ENCODE measurements around the gene E2F7.
A peak's percentile ranks its signal among the peaks of the same experiment; 100 is the strongest.

Gene E2F7

DNA sequence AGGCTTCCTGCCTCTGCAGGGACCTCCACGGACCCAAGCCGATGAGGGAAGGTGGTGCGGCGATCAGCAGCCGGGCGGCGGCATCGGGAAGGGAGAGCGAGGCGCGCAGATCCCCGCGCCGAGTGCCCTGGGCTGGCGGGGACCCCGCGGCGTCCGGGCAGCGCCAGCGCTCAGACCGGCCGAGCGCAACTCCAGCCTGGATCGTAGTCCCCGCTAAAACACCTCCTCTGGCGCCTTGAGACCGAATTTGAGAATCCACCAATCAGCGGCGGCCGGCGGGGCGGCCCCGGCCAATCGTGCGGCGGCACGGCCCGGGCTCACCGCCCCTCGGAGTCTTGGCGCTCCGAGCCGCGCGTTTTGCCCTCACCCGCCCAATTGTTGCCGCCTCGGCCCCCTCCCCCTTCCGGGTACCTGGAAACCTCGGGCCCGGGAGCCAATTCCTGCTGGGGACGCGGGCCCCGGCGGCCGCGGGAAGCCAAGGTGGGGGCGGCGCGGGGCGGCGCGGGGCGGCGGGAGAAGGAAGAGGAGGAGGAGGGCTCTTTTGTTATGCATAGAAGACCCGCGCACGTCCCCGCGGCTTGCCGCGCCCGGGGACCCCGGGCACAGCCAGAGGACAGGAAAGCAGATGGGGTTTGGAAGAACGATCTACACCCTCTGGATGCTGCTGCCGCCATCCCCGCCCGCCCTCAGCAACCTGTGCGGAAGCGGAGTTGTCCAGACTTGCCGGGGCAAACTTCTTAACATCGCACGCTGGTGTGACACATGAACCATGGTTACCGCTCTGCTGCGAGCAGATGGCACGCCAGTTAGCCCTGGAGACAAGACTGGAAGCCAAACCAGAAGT is at the start of gene E2F7:
Gene E2F7, minus strand, starts transcription at position 209 of the 844 bp plus-strand sequence. CDS start 934 bp downstream, outside the sequence.
- no peak for TF ChIP-seq CTCF (conservative IDR thresholded peaks at IDR 0.05; ENCODE audit: low read depth, low read length)
- H3K4me3 ChIP-seq (ENCODE audit: low read length) = peak within 1 kb of the TSS; percentile 80
- DNase-seq (ENCODE audit: low read depth) = peak; percentile 67

- no peak overlapping the region for H3K4me3 ChIP-seq (ENCODE audit: low read length)
- no peak for TF ChIP-seq CTCF (conservative IDR thresholded peaks at IDR 0.05; ENCODE audit: low read depth, low read length)
- no peak for DNase-seq (ENCODE audit: low read depth)
These were observed 48.6 kb upstream of the E2F7 start for GRCh38 chr12:77113971-77114370.

DNA sequence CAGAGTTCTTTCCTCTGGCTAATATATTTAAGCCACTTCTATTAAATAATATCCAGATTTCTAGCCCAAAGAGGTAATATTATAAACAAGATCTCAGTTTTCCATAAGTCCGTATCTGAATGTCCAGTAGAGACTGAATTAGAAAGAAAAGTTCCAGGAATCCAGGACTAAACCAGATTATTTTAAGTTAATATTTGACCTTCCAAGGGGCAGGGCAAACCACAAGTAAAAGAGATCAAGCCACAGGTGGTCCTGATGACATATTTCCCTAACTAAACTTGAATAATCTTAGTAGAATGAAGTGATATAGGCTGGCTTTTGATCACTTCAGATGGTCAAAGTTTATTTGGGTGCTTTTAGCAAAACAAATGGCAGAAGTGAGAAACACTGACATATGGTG is 43.3 kb upstream of the E2F7 start:
- no peak for TF ChIP-seq CTCF (conservative IDR thresholded peaks at IDR 0.05; ENCODE audit: low read depth, low read length)

DNA sequence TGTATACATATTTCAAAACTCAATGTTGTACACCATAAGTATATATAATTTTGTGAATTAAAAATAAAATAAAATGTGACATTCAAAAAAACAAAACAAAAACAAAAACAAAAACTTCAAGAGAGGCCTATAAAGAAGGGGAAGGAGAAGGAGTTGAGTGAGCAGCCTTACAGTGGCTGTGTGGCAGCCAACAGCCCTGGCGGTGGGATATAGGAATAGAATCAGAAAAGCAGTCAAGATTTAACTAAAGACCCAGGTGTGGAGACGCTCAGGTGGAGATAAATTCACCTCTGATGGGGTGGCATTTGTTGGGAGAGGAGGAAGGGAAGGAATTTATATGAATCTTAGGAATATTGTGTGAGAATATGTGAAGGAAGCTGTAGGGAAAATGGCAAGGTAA is 41.8 kb upstream of the E2F7 start:
- no peak for TF ChIP-seq CTCF (conservative IDR thresholded peaks at IDR 0.05; ENCODE audit: low read depth, low read length)
- H3K4me3 ChIP-seq (ENCODE audit: low read length) = no peak overlapping the region
- DNase-seq (ENCODE audit: low read depth) = no peak

More for the DNA sequence above, 43.3 kb upstream of the E2F7 start:
- H3K4me3 ChIP-seq (ENCODE audit: low read length) = no peak overlapping the region
- no peak for DNase-seq (ENCODE audit: low read depth)

- TF ChIP-seq CTCF (conservative IDR thresholded peaks at IDR 0.05; ENCODE audit: low read depth, low read length) = no peak
- no peak overlapping the region for H3K4me3 ChIP-seq (ENCODE audit: low read length)
- DNase-seq (ENCODE audit: low read depth) = no peak
These were observed 39.4 kb upstream of the E2F7 start for GRCh38 chr12:77104792-77105191.

GRCh38 chr12:77104286-77104685 is 38.9 kb upstream of the E2F7 start:
- DNase-seq (ENCODE audit: low read depth) = no peak
- H3K4me3 ChIP-seq (ENCODE audit: low read length) = no peak overlapping the region
- TF ChIP-seq CTCF (conservative IDR thresholded peaks at IDR 0.05; ENCODE audit: low read depth, low read length) = no peak

- no peak for DNase-seq (ENCODE audit: low read depth)
- TF ChIP-seq CTCF (conservative IDR thresholded peaks at IDR 0.05; ENCODE audit: low read depth, low read length) = no peak
- no peak overlapping the region for H3K4me3 ChIP-seq (ENCODE audit: low read length)
These were observed 37.3 kb upstream of the E2F7 start for GRCh38 chr12:77102691-77103090.
